Psoas muscle (tissue), 8 donors: ENCODE results near the gene TTN. TPM values are rescaled to one million over a fixed set of nuclear protein-coding genes. Genes with fewer than 3 reads are reported as not detected.
A peak's percentile ranks its signal among the peaks of the same experiment; 100 is the strongest.

ENCODE experiments used
- ATAC-seq, 4 donors: fragments of 200-7000 bp; cut with Tn5 transposase; one replicate each; pipeline ENCODE4 v1.9.1; 2020; ENCODE audit warnings: moderate library complexity in 3 of 4, mild to moderate bottlenecking in 2 of 4
- DNase-seq, 2 donors: peaks; one replicate each; pipeline ENCODE4 v3.0.0-alpha.2; 2020
- H3K27ac ChIP-seq: fragments of 200-600 bp; one replicate; pipeline ENCODE4 v1.8.0; 2022
- H3K27me3 ChIP-seq, 3 donors: fragments of 200-600 bp in 1 of 3; one replicate each; pipeline versions ENCODE4 v1.6.1 to v1.8.0; 2013 to 2022; ENCODE audit warnings: low read length in 2 of 3, mild to moderate bottlenecking in 2 of 3, moderate library complexity in 1 of 3; ENCODE audit not compliant: insufficient read depth in 3 of 3
- H3K36me3 ChIP-seq, 2 donors: fragments of 200-600 bp in 1 of 2; one replicate each; pipeline versions ENCODE4 v1.6.1 to v1.8.0; 2013 to 2022; ENCODE audit warnings: low read depth in 1 of 2, mild to moderate bottlenecking in 1 of 2, moderate library complexity in 1 of 2; ENCODE audit not compliant: insufficient read depth in 1 of 2
- H3K4me1 ChIP-seq: fragments of 200-600 bp; one replicate; pipeline ENCODE4 v1.8.0; 2022
- H3K4me3 ChIP-seq: fragments of 200-600 bp; one replicate; pipeline ENCODE4 v1.8.0; 2022; ENCODE audit warnings: mild to moderate bottlenecking
- H3K9me3 ChIP-seq: fragments of 200-600 bp; one replicate; pipeline ENCODE4 v1.8.0; 2022
- WGBS, 3 donors: extraction: QIAGEN DNeasy Blood & Tissue Kit; methylation state at CpG; one replicate each; pipeline versions ENCODE4 v1.1.6 to v1.1.7; 2013; 5-methylcytosine and 5-hydroxymethylcytosine counted together
- intact Hi-C, 2 donors: fragments of 100-400 bp; cut with DNase I; formaldehyde crosslinking; loops; one replicate each; pipeline versions ENCODE4 v1.11.0 to v1.14.2; 2022
- polyA plus RNA-seq, 3 donors: library from polyadenylated mRNA; stranded (reverse); fragments of 200-250 nt; gene quantifications; one replicate each; pipeline ENCODE4 v1.2.3, GENCODE V29; 2013
- total RNA-seq, 4 donors: library from RNA; stranded (reverse); fragmentation: NEBNext Ultra II Directional in 2 of 4; extraction: Animal tissue kit (Norgen Biotek cat#: 25700) in 2 of 4; gene quantifications; one replicate each; pipeline versions ENCODE4 v1.2.1 to v1.2.4, GENCODE V29; 2021 to 2023
- TF ChIP-seq, protein P1 (sequence below): fragments of 200-600 bp; IDR thresholded peaks from one replicate; pipeline ENCODE4 v1.8.0; 2022; ENCODE audit warnings: antibody characterized with exemption
- donor health status: healthy with polysubstance abuse.
- donor health status: DM: no; HTN: no; CAD: no; lungs with moderate emphysema.
- donor health status: Bipolar disorder and iron deficiency.
- donor health status: healthy.
- donor health status: DM: yes; HTN: yes; CAD: no.
- donor health status: DM: no; HTN: no; CAD: no.
- donor health status: DM: no; HTN: no; CAD: no.
- donor health status: DM: yes; HTN: yes; CAD: no.

The TTN gene
- total and polyA plus RNA-seq, 7 donors = 137 to 7,650 (median 4,462) TPM

GRCh38 chr2:178764097-178764496 is 43.1 kb downstream of the TTN start:
- intact Hi-C loops = no loop called here
- TF ChIP-seq, protein P1, sequence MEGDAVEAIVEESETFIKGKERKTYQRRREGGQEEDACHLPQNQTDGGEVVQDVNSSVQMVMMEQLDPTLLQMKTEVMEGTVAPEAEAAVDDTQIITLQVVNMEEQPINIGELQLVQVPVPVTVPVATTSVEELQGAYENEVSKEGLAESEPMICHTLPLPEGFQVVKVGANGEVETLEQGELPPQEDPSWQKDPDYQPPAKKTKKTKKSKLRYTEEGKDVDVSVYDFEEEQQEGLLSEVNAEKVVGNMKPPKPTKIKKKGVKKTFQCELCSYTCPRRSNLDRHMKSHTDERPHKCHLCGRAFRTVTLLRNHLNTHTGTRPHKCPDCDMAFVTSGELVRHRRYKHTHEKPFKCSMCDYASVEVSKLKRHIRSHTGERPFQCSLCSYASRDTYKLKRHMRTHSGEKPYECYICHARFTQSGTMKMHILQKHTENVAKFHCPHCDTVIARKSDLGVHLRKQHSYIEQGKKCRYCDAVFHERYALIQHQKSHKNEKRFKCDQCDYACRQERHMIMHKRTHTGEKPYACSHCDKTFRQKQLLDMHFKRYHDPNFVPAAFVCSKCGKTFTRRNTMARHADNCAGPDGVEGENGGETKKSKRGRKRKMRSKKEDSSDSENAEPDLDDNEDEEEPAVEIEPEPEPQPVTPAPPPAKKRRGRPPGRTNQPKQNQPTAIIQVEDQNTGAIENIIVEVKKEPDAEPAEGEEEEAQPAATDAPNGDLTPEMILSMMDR = no peak
- no peak for DNase-seq
- Histone ChIP-seq H3K9me3 (no peaks in the 10 kb centered on the region), H3K4me3 (peak overlapping the region; percentile 0), H3K27ac (peak overlapping the region; percentile 59), H3K27me3 (no peaks in the 10 kb centered on the region), H3K4me1 (peaks cover 46% of the 10 kb centered on the region), H3K36me3 (peaks cover 4 to 100% of the 10 kb centered on the region in 2 donors)
- no peak for ATAC-seq
- WGBS, 3 donors = 23 to 32% (median 28%) methylated on average over 3 of the region's 3 CpGs

GRCh38 chr2:178761759-178762371 is 45.4 kb downstream of the TTN start:
- intact Hi-C loops = no loop called here
- DNase-seq (no peak), ATAC-seq (no peak)
- TF ChIP-seq, protein P1 = peak; percentile 52
- Histone ChIP-seq H3K9me3 (no peaks in the 10 kb centered on the region), H3K27me3 (no peaks in the 10 kb centered on the region), H3K4me1 (peaks cover 37% of the 10 kb centered on the region), H3K36me3 (peaks cover 7 to 100% of the 10 kb centered on the region in 2 donors), H3K4me3 (peak overlapping the region; percentile 8), H3K27ac (peak overlapping the region; percentile 59)
- 7 to 18% (median 8%) methylated on average over 2 of the region's 2 CpGs for WGBS, 3 donors

GRCh38 chr2:178756843-178757242 is 50.4 kb downstream of the TTN start:
- peak; percentile 56 to 71 (median 64) for ATAC-seq
- no peak for DNase-seq
- Histone ChIP-seq H3K4me1 (peaks cover 25% of the 10 kb centered on the region), H3K4me3 (peak overlapping the region; percentile 20), H3K36me3 (peaks cover 3 to 100% of the 10 kb centered on the region in 2 donors), H3K27me3 (no peaks in the 10 kb centered on the region), H3K27ac (peak overlapping the region; percentile 32), H3K9me3 (no peaks in the 10 kb centered on the region)
- intact Hi-C loops = no loop called here
- WGBS, 3 donors = 30 to 46% (median 40%) methylated on average over 2 of the region's 2 CpGs
- TF ChIP-seq, protein P1 = no peak

- peaks cover 3 to 100% of the 10 kb centered on the region in 2 donors for H3K36me3 ChIP-seq
- peak overlapping the region; percentile 32 for H3K27ac ChIP-seq
- H3K4me1 ChIP-seq = peaks cover 25% of the 10 kb centered on the region
- intact Hi-C loops = no loop called here
- TF ChIP-seq, protein P1 = no peak
- H3K9me3 ChIP-seq = no peaks in the 10 kb centered on the region
- peak overlapping the region; percentile 20 for H3K4me3 ChIP-seq
- ATAC-seq (no peak), DNase-seq (no peak)
- H3K27me3 ChIP-seq = no peaks in the 10 kb centered on the region
- 61 to 70% (median 62%) methylated on average over 7 of the region's 7 CpGs for WGBS, 3 donors
Measured at GRCh38 chr2:178756343-178756742, 50.9 kb downstream of the TTN start.

DNA sequence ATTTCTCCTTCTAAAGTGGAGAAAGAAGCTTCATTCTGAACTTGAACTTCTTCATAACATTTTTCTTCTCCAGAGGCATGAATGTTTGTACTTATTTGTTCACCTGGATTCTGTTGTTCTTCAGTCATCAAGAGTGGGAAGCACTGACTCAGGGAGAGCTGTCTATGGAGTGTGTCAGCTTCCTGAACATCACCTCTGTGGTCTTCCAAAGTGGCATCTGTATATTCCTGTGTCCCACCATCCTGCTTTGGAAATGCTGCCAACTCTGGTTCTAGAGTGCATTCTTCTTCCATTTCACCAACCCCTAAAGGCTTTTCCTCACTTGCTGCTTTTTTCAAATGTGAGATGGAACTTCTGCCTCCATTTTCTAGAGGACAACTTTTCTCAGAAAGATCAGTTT is 59.5 kb downstream of the TTN start:
- peak overlapping the region; percentile 65 for H3K27ac ChIP-seq
- peaks cover 50% of the 10 kb centered on the region for H3K4me1 ChIP-seq
- peaks cover 0 to 100% of the 10 kb centered on the region in 2 donors for H3K36me3 ChIP-seq
- TF ChIP-seq, protein P1 = no peak
- H3K27me3 ChIP-seq = no peaks in the 10 kb centered on the region
- H3K4me3 ChIP-seq = peak overlapping the region; percentile 10
- ATAC-seq (peak; percentile 32 to 55 (median 40)), DNase-seq (no peak)
- intact Hi-C loops = no loop called here
- H3K9me3 ChIP-seq = no peaks in the 10 kb centered on the region
